Thyroid gland (tissue), 4 donors: Measurements from ENCODE around the gene ITGB7. TPM values are rescaled to one million over a fixed set of nuclear protein-coding genes. Genes with fewer than 3 reads are reported as not detected.

Experiments
- DNase-seq, 2 donors: peaks; one replicate each; pipeline ENCODE4 v3.0.0-alpha.2; 2019
- H3K27ac ChIP-seq, 3 donors: fragments of 200-600 bp; sonication (generic); 1 replicate in 2 of 3; 2 replicates in 1 of 3; pipeline ENCODE4 v1.5.1; 2016 to 2019; ENCODE audit warnings: mild to moderate bottlenecking in 1 of 3, moderate library complexity in 1 of 3
- H3K27me3 ChIP-seq: fragments of 200-600 bp; sonication (generic); one replicate; pipeline ENCODE4 v1.5.1; 2019
- H3K36me3 ChIP-seq, 2 donors: fragments of 200-600 bp; sonication (generic); one replicate each; pipeline ENCODE4 v1.5.1; 2016 to 2019
- H3K4me1 ChIP-seq, 2 donors: fragments of 200-600 bp; sonication (generic); one replicate each; pipeline ENCODE4 v1.5.1; 2017 to 2019
- H3K4me3 ChIP-seq, 3 donors: fragments of 200-600 bp; sonication (generic); replicated peaks in 1 of 3; 1 replicate in 2 of 3; 2 replicates in 1 of 3; pipeline ENCODE4 v1.5.1; 2016; ENCODE audit warnings: mild to moderate bottlenecking in 1 of 3
- H3K9me3 ChIP-seq: fragments of 200-600 bp; sonication (generic); one replicate; pipeline ENCODE4 v1.5.1; 2017
- CTCF ChIP-seq, 6 experiments: fragments of 200-600 bp in 3 of 6; fragments of 450-650 bp in 3 of 6; sonication (generic) in 3 of 6; IDR thresholded peaks; one replicate each; pipeline ENCODE4 v1.5.1; 2016 to 2019; ENCODE audit warnings: antibody characterized with exemption in 6 of 6, mild to moderate bottlenecking in 2 of 6, inconsistent platforms in 1 of 6, moderate library complexity in 1 of 6
- POLR2A ChIP-seq, 2 donors: fragments of 450-650 bp; IDR thresholded peaks; one replicate each; pipeline ENCODE4 v1.6.1; 2017; ENCODE audit warnings: antibody characterized with exemption in 2 of 2, mild to moderate bottlenecking in 2 of 2, moderate library complexity in 1 of 2
- WGBS, 2 donors: methylation state at CpG; one replicate each; pipeline ENCODE4 v1.1.5; 2017; 5-methylcytosine and 5-hydroxymethylcytosine counted together
- intact Hi-C: fragments of 100-400 bp; cut with DNase I; formaldehyde crosslinking; loops from one replicate; pipeline ENCODE4 v1.15.1; 2023
- total RNA-seq, 4 donors: library from RNA; depleted of rRNA; stranded (reverse); fragments of >200 nt; gene quantifications; one replicate each; pipeline ENCODE4 v1.2.3, GENCODE V29; 2016

ITGB7 gene
- total RNA-seq, 4 donors from 2014 or later = 3.2 to 15.6 (median 4.9) TPM

GRCh38 chr12:53252349-53252916 is 45.4 kb upstream of the ITGB7 start:
- intact Hi-C loops = loop anchor here (5.0 kb wide), 1 partner anchor 40 kb away; no protein-coding TSS in a partner anchor
- no peaks in the 10 kb centered on the region for H3K9me3 ChIP-seq
- H3K4me3 ChIP-seq = peak overlapping the region; percentile 74 to 91 (median 82)
- peaks cover 0 to 4% of the 10 kb centered on the region in 2 donors for H3K36me3 ChIP-seq
- 7 to 8% methylated on average over 19 of the region's 19 CpGs for WGBS, 2 donors
- TF ChIP-seq POLR2A (IDR thresholded peaks at IDR 0.05) (no peak), CTCF (IDR thresholded peaks at IDR 0.05) (no peak)
- peak; percentile 16 to 55 for DNase-seq
- peak overlapping the region; percentile 81 to 91 (median 86) for H3K27ac ChIP-seq
- H3K27me3 ChIP-seq = no peaks in the 10 kb centered on the region
- H3K4me1 ChIP-seq = peaks cover 17 to 18% of the 10 kb centered on the region in 2 donors

DNA sequence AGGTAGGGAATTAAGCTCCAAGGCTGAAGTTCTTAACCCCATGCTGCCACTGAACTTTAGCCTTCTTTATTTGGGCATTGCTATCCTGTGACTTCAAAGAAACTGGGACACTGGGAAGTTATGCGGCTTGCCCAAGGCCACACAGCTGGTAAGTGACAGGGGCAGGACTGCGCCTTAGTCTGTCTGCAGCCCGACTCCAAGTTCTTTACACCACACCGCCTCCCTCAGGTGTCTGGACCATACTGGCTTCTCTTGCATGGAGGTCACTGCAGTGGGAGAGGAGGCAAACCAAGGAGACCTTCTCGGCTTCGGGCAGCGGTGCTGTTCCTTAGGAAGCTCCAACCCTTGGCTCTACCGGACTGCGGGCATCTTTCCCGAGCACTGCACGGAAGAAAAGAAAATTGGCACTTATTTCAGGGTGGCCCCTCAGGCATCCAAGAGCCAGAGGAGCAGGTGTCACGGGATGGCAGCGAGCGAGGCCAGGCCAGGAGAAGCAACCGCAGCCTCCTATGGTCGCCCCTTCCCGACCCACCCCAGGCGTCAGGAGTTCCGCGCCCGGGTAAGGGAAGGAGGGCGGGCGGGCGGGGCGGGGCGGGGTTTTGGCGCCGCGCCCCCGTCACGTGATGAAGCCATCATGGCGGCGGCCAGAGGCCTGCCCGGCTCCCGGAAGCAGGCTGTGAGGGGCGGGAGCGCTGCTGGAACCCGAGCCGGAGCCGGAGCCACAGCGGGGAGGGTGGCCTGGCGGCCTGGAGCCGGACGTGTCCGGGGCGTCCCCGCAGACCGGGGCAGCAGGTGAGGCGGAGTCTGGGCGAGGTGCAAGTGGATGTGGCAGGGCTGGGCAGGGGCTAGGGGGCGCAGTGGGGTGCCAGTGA is 44.7 kb upstream of the ITGB7 start:
- Histone ChIP-seq H3K27me3 (no peaks in the 10 kb centered on the region), H3K27ac (peak overlapping the region; percentile 81 to 91 (median 86)), H3K4me1 (peaks cover 17 to 18% of the 10 kb centered on the region in 2 donors), H3K9me3 (no peaks in the 10 kb centered on the region), H3K36me3 (peaks cover 0 to 4% of the 10 kb centered on the region in 2 donors), H3K4me3 (peak overlapping the region; percentile 74 to 91 (median 82))
- peak; percentile 75 to 79 for DNase-seq
- WGBS, 2 donors = 1 to 2% methylated on average over 22 to 30 of the region's 51 CpGs
- intact Hi-C loops = loop anchor here (5.0 kb wide), 1 partner anchor 39 kb away; no protein-coding TSS in a partner anchor
- TF ChIP-seq POLR2A (IDR thresholded peaks at IDR 0.05) = peak in 1 of 2 donors; percentile 53
- peak in 4 of 6 experiments; percentile 24 to 53 (median 44) for TF ChIP-seq CTCF (IDR thresholded peaks at IDR 0.05)

DNA sequence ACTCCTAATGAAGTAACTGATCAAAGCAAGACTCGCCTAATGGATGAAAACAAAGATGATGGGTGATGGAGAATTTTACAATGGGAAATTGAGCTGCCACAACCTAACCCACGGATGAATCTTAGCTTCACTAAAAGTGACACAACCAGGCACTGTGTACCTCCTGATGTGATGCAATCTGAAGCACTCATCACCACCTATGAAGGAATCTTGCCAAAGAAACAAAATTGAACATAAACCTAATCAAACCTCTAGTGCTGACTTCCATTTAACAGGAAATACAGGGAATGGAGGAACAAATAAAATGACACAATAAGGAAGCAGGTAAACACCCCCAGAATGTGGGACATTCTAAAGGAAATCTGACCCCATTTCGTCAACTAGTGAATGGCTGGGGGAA is 38.2 kb upstream of the ITGB7 start:
- intact Hi-C loops = no loop called here
- TF ChIP-seq CTCF (IDR thresholded peaks at IDR 0.05) = no peak
- TF ChIP-seq POLR2A (IDR thresholded peaks at IDR 0.05) = no peak
- H3K27ac ChIP-seq = no peak overlapping the region
- no peak for DNase-seq
- H3K27me3 ChIP-seq = no peaks in the 10 kb centered on the region
- no peak overlapping the region for H3K4me3 ChIP-seq
- no peaks in the 10 kb centered on the region for H3K9me3 ChIP-seq
- no peaks in the 10 kb centered on the region for H3K36me3 ChIP-seq
- no peaks in the 10 kb centered on the region for H3K4me1 ChIP-seq
- WGBS, 2 donors = 83 to 92% methylated on average over 3 of the region's 3 CpGs

GRCh38 chr12:53244337-53244736 is 37.3 kb upstream of the ITGB7 start:
- no peak overlapping the region for H3K27ac ChIP-seq
- 49 to 56% methylated on average over 1 of the region's 1 CpG for WGBS, 2 donors
- intact Hi-C loops = no loop called here
- no peak for TF ChIP-seq CTCF (IDR thresholded peaks at IDR 0.05)
- TF ChIP-seq POLR2A (IDR thresholded peaks at IDR 0.05) = no peak
- no peaks in the 10 kb centered on the region for H3K4me1 ChIP-seq
- no peaks in the 10 kb centered on the region for H3K36me3 ChIP-seq
- H3K27me3 ChIP-seq = no peaks in the 10 kb centered on the region
- DNase-seq = no peak
- H3K9me3 ChIP-seq = no peaks in the 10 kb centered on the region
- no peak overlapping the region for H3K4me3 ChIP-seq
